GM12892 (cell line): Measurements from ENCODE around the gene IRAK4.

Experiments used
- POLR2A ChIP-seq: IDR thresholded peaks from 2 replicates; pipeline ENCODE4 v1.6.1; 2011; ENCODE audit warnings: low read depth, low read length, control low read depth
- POLR2AphosphoS5 ChIP-seq: IDR thresholded peaks from 2 replicates; pipeline ENCODE4 v1.6.1; 2011; ENCODE audit warnings: low read depth, low read length, control low read depth
- TAF1 ChIP-seq: IDR thresholded peaks from 2 replicates; pipeline ENCODE4 v1.6.1; 2011; ENCODE audit warnings: low read depth, mild to moderate bottlenecking, control low read depth, low read length, borderline replicate concordance

- no peak for TF ChIP-seq POLR2A
- no peak for TF ChIP-seq TAF1
- no peak for TF ChIP-seq POLR2AphosphoS5
These were observed 47.4 kb upstream of the IRAK4 start for GRCh38 chr12:43711348-43711747.
